ENCODE measurements around the gene DCLK3.

Gene DCLK3

GRCh38 chr3:36750737-36751136, 13.6 kb downstream of the DCLK3 start:
- H3K36me3 Mint-ChIP-seq (ENCODE audit: insufficient read depth): no peaks in the 10 kb centered on the region

GRCh38 chr3:36744763-36745162, 19.6 kb downstream of the DCLK3 start:
- ATAC-seq (replicated peaks): no peak
- H3K4me3 Mint-ChIP-seq: no peak overlapping the region

More at GRCh38 chr3:36750737-36751136, 13.6 kb downstream of the DCLK3 start:
- ATAC-seq (replicated peaks) (no peak), DNase-seq (no peak)
- Mint-ChIP-seq H3K27ac (no peak overlapping the region), H3K9me3 (peaks cover 0 to 1% of the 10 kb centered on the region in 2 donors), H3K4me1 (ENCODE audit: low read depth in 2 of 2) (no peaks in the 10 kb centered on the region), H3K4me3 (no peak overlapping the region), H3K27me3 (peaks cover 38 to 55% of the 10 kb centered on the region in 2 donors)

GRCh38 chr3:36743826-36744225, 20.5 kb downstream of the DCLK3 start:
- no peak overlapping the region for H3K4me3 Mint-ChIP-seq
- H3K36me3 Mint-ChIP-seq (ENCODE audit: insufficient read depth): no peaks in the 10 kb centered on the region

More at GRCh38 chr3:36744763-36745162, 19.6 kb downstream of the DCLK3 start:
- Mint-ChIP-seq H3K36me3 (ENCODE audit: insufficient read depth) (no peaks in the 10 kb centered on the region), H3K4me1 (ENCODE audit: low read depth in 2 of 2) (no peaks in the 10 kb centered on the region), H3K27me3 (peaks cover 15 to 47% of the 10 kb centered on the region in 2 donors), H3K27ac (no peak overlapping the region), H3K9me3 (peaks cover 0 to 1% of the 10 kb centered on the region in 2 donors)
- no peak for DNase-seq

GRCh38 chr3:36741285-36741684, 23.1 kb downstream of the DCLK3 start:
- ATAC-seq (replicated peaks) (no peak), DNase-seq (no peak)
- Mint-ChIP-seq H3K27me3 (peaks cover 9 to 49% of the 10 kb centered on the region in 2 donors), H3K4me3 (no peak overlapping the region), H3K9me3 (no peaks in the 10 kb centered on the region), H3K4me1 (ENCODE audit: low read depth in 2 of 2) (no peaks in the 10 kb centered on the region), H3K36me3 (ENCODE audit: insufficient read depth) (no peaks in the 10 kb centered on the region), H3K27ac (no peak overlapping the region)

More at GRCh38 chr3:36743826-36744225, 20.5 kb downstream of the DCLK3 start:
- H3K27ac Mint-ChIP-seq: no peak overlapping the region
- ATAC-seq (replicated peaks): no peak
- peaks cover 9 to 46% of the 10 kb centered on the region in 2 donors for H3K27me3 Mint-ChIP-seq
- no peak for DNase-seq
- peaks cover 0 to 1% of the 10 kb centered on the region in 2 donors for H3K9me3 Mint-ChIP-seq
- H3K4me1 Mint-ChIP-seq (ENCODE audit: low read depth in 2 of 2): no peaks in the 10 kb centered on the region

- Mint-ChIP-seq H3K9me3 (no peaks in the 10 kb centered on the region), H3K36me3 (ENCODE audit: insufficient read depth) (no peaks in the 10 kb centered on the region), H3K4me1 (ENCODE audit: low read depth in 2 of 2) (no peaks in the 10 kb centered on the region), H3K27ac (no peak overlapping the region), H3K27me3 (peaks cover 9 to 49% of the 10 kb centered on the region in 2 donors), H3K4me3 (no peak overlapping the region)
- DNase-seq (no peak), ATAC-seq (replicated peaks) (no peak)
Measured at GRCh38 chr3:36740787-36741186, 23.6 kb downstream of the DCLK3 start.

GRCh38 chr3:36738702-36739101, 25.7 kb downstream of the DCLK3 start:
- H3K36me3 Mint-ChIP-seq (ENCODE audit: insufficient read depth): no peaks in the 10 kb centered on the region
- no peaks in the 10 kb centered on the region for H3K9me3 Mint-ChIP-seq
- DNase-seq: no peak
- no peaks in the 10 kb centered on the region for H3K4me1 Mint-ChIP-seq (ENCODE audit: low read depth in 2 of 2)
- peaks cover 9 to 40% of the 10 kb centered on the region in 2 donors for H3K27me3 Mint-ChIP-seq
- no peak overlapping the region for H3K27ac Mint-ChIP-seq
- no peak for ATAC-seq (replicated peaks)
- no peak overlapping the region for H3K4me3 Mint-ChIP-seq

GRCh38 chr3:36736301-36736700, 28.1 kb downstream of the DCLK3 start:
- no peak for ATAC-seq (replicated peaks)
- no peak overlapping the region for H3K27ac Mint-ChIP-seq
- no peak for DNase-seq
- H3K27me3 Mint-ChIP-seq: peaks cover 9 to 28% of the 10 kb centered on the region in 2 donors
- H3K4me1 Mint-ChIP-seq (ENCODE audit: low read depth in 2 of 2): no peaks in the 10 kb centered on the region
- no peaks in the 10 kb centered on the region for H3K9me3 Mint-ChIP-seq
- no peak overlapping the region for H3K4me3 Mint-ChIP-seq
- no peaks in the 10 kb centered on the region for H3K36me3 Mint-ChIP-seq (ENCODE audit: insufficient read depth)

GRCh38 chr3:36734742-36735141, 29.6 kb downstream of the DCLK3 start:
- H3K36me3 Mint-ChIP-seq (ENCODE audit: insufficient read depth): no peaks in the 10 kb centered on the region
- H3K4me1 Mint-ChIP-seq (ENCODE audit: low read depth in 2 of 2): no peaks in the 10 kb centered on the region
- no peak overlapping the region for H3K4me3 Mint-ChIP-seq
- DNase-seq (no peak), ATAC-seq (replicated peaks) (no peak)
- no peaks in the 10 kb centered on the region for H3K9me3 Mint-ChIP-seq
- peaks cover 9 to 22% of the 10 kb centered on the region in 2 donors for H3K27me3 Mint-ChIP-seq
- H3K27ac Mint-ChIP-seq: no peak overlapping the region

GRCh38 chr3:36733723-36734122, 30.6 kb downstream of the DCLK3 start:
- no peak overlapping the region for H3K27ac Mint-ChIP-seq
- no peaks in the 10 kb centered on the region for H3K4me1 Mint-ChIP-seq (ENCODE audit: low read depth in 2 of 2)

GRCh38 chr3:36733162-36733696, 31.1 kb downstream of the DCLK3 start:
- no peaks in the 10 kb centered on the region for H3K9me3 Mint-ChIP-seq
- no peaks in the 10 kb centered on the region for H3K36me3 Mint-ChIP-seq (ENCODE audit: insufficient read depth)
- H3K4me3 Mint-ChIP-seq: no peak overlapping the region
- no peak for DNase-seq
- H3K27me3 Mint-ChIP-seq: peaks cover 9 to 25% of the 10 kb centered on the region in 2 donors
- no peak overlapping the region for H3K27ac Mint-ChIP-seq
- no peaks in the 10 kb centered on the region for H3K4me1 Mint-ChIP-seq (ENCODE audit: low read depth in 2 of 2)
- ATAC-seq (replicated peaks): no peak

More at GRCh38 chr3:36733723-36734122, 30.6 kb downstream of the DCLK3 start:
- DNase-seq (no peak), ATAC-seq (replicated peaks) (no peak)
- Mint-ChIP-seq H3K27me3 (peaks cover 9 to 23% of the 10 kb centered on the region in 2 donors), H3K9me3 (no peaks in the 10 kb centered on the region), H3K36me3 (ENCODE audit: insufficient read depth) (no peaks in the 10 kb centered on the region), H3K4me3 (no peak overlapping the region)

GRCh38 chr3:36730966-36731365, 33.4 kb downstream of the DCLK3 start:
- DNase-seq: no peak
- no peaks in the 10 kb centered on the region for H3K9me3 Mint-ChIP-seq
- no peak overlapping the region for H3K4me3 Mint-ChIP-seq
- H3K27ac Mint-ChIP-seq: no peak overlapping the region
- no peaks in the 10 kb centered on the region for H3K36me3 Mint-ChIP-seq (ENCODE audit: insufficient read depth)
- peaks cover 10 to 29% of the 10 kb centered on the region in 2 donors for H3K27me3 Mint-ChIP-seq
- H3K4me1 Mint-ChIP-seq (ENCODE audit: low read depth in 2 of 2): no peaks in the 10 kb centered on the region
- no peak for ATAC-seq (replicated peaks)

GRCh38 chr3:36729204-36730056, 34.9 kb downstream of the DCLK3 start:
- ATAC-seq (replicated peaks): peak; percentile 29

GRCh38 chr3:36714343-36715086, 49.8 kb downstream of the DCLK3 start:
- H3K9me3 Mint-ChIP-seq: no peaks in the 10 kb centered on the region

More at GRCh38 chr3:36729204-36730056, 34.9 kb downstream of the DCLK3 start:
- H3K4me3 Mint-ChIP-seq: no peak overlapping the region
- no peaks in the 10 kb centered on the region for H3K4me1 Mint-ChIP-seq (ENCODE audit: low read depth in 2 of 2)
- DNase-seq: no peak
- peak overlapping the region in 1 of 2 donors; percentile 30 for H3K27ac Mint-ChIP-seq
- no peaks in the 10 kb centered on the region for H3K9me3 Mint-ChIP-seq
- H3K27me3 Mint-ChIP-seq: peaks cover 10 to 29% of the 10 kb centered on the region in 2 donors
- no peaks in the 10 kb centered on the region for H3K36me3 Mint-ChIP-seq (ENCODE audit: insufficient read depth)

More at GRCh38 chr3:36714343-36715086, 49.8 kb downstream of the DCLK3 start:
- no peaks in the 10 kb centered on the region for H3K36me3 Mint-ChIP-seq (ENCODE audit: insufficient read depth)
- no peak overlapping the region for H3K4me3 Mint-ChIP-seq
- no peak for DNase-seq
- H3K4me1 Mint-ChIP-seq (ENCODE audit: low read depth in 2 of 2): no peaks in the 10 kb centered on the region
- peaks cover 3 to 5% of the 10 kb centered on the region in 2 donors for H3K27me3 Mint-ChIP-seq
- no peak for ATAC-seq (replicated peaks)
- no peak overlapping the region for H3K27ac Mint-ChIP-seq
